NCI-H446 treated with DMSO at 0.1 percent for 48 hours (cell line): ENCODE measurements around the gene TNNC2.
"Not testable (repeated sequence)": the region's sequence is repeated elsewhere in the genome, so short reads cannot be mapped to it uniquely, and the experiment has no call there.

ENCODE experiments used
- DNase-seq: peaks from one replicate; lab custom pipeline; 2025; lab: John Stamatoyannopoulos, UW

The TNNC2 gene

DNA sequence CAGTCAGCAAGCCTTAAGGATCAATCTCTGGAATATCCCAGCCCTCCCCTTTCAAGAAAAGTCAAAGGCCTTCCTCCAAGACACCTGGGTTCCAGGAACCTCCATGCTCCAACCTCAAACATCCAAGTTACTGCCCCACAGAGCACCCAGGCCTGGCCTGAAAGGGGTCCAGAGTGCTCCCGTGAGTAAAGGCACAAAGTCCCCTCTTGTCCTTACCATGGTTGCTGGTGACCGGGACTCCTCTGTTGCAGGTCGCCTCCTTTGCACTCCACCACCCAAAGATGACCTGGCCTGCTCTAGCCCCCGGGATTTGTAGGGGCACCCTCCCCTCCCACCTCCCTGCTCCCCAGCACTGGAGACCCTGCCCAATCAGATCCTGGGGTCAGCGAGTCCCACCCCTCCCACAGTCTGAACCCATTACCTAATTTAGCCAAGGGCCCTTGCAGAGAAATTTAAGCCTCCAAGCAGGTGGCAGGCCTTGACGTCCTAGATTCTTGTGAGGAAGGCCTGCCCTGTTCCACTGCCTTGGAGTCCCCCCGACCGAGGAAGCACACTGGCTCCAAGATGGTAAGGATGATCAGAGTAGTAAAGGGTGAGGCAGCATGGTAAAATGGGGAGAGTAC lies at the start of gene TNNC2:
Gene TNNC2 (minus strand): TSS at position 283 of the 623 bp plus-strand sequence. CDS start 64 bp downstream, at position 219.
- DNase-seq = no peak

DNA sequence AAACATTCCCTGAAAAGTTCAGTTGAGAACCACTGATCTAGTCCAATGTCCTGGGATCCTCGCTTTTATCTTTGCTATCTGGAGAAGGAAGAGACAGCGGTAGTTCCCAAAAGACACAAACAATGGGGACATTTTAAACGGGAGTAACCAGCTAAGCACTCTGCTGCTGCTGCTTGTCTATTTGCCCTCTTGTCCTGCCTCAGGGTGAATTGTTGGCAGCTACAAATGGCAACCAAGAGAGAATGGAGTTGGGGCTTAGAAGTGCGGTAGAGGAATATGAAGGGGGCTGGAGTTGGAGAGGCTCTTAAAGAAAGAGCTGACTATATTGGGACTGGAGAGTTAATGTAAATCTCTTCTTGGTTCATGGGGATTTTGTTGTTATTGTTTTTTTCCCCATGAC lies 47.5 kb upstream of the TNNC2 start:
- DNase-seq = no peak

DNA sequence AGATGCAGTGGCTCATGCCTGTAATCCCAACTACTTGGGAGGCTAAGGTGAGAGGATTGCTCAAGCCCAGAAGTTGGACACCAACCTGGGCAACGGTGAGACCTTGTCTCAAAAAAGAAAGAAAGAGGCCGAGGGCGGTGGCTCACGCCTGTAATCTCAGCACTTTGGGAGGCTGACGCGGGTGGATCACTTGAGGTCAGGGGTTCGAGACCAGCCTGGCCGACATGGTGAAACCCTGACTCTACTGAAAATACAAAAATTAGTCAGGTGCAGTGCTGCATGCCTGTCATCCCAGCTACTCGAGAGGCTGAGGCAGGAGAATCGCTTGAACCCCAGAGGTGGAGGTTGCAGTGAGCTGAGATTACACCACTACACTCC lies 47.0 kb upstream of the TNNC2 start:
- DNase-seq = not testable (repeated sequence)

DNA sequence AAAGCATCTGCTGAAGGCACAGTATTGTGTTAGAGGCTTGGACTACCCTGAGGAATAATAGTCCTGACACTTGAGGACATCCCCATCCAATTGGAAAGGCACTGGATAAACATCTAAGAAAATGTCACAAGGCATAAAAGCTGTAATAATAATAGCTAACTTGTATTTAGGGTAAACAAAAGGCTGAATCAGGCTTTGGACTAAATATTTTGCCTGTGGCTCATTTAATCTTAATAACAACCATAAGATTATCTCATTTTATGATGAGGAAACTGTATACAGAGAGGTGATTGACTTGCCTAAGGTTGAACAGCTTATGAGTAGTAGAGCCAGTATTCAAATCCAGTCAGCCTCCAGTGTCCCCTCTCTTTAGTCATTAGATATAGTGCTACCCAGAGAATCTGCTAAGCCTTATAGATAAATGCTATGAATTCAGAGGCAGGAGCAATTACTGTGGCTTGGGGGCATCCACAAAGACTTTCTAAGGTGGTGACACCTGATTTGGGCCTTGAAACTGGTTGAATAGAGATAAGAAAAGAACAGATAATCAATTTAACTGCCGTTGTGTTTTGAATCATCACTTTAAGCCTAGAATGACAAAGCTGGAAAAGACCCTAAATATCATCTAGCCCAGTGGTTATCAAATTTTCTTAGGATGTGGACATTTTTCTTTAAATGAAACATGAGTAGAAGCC lies 46.4 kb upstream of the TNNC2 start:
- DNase-seq = no peak

DNA sequence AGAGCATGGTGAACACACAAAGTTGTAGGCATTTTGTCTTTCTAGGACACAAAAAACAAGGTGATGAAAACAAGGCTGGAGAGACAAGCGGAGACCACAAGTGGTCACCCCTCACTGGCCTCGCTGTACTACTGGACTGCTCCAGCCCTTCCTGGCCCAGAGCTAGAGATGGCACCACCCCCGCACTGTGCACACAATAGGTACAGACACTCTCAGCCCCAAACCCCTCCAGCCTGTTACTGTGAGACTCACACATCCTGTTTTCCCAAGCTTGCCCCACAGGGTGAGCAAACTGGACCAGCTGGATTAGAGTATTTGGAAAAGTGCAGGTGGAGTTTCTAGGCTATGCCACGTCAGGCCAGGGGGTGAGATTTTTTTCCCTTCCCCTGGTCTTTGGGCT lies 45.5 kb upstream of the TNNC2 start:
- no peak for DNase-seq

DNA sequence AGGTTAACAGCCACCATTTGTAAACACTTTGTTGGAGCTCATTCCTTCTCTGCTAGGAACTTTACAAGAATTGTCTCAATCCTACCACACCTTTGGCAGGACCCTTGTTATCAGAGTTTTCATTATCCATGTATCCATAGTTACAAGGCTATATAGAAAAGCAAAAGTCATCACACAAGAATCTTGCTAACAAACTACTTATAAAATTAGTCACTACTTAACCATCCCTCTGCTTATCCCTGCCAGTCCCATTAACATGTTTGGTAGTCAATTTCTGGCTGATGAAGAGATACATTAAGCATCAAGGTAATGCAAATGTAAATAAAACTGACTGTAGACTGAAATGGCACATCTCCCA lies 40.7 kb upstream of the TNNC2 start:
- DNase-seq = no peak

DNA sequence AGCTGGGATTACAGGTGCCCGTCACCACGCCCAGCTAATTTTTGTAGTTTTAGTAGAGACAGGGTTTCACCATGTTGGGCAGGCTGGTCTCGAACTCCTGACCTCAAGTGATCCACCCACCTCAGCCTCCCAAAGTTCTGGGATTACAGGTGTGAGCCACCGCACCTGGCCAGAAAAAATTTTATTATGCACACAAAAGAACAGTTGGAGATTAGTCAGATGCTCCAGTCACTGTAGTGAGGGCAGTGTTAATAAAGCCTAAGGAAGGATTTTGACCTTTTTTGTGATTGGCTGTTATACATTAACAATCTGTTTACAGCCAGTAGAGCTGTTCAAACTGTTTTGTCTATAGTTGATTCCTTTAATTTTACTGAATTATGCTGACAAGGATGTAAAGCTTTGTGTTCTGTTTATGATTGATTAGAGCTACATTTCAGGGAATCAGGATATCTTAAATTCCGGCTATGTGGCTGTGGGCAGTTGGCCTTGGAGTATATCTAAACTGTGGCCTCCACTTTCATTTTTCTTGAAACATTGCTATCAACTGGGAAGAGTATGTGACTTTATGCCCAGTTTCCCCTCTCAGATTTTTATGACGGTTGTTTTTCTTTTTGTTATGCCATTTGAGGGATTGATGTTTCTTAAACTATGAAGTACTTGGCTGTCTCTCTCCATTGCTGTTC lies 40.2 kb upstream of the TNNC2 start:
- no peak for DNase-seq

DNA sequence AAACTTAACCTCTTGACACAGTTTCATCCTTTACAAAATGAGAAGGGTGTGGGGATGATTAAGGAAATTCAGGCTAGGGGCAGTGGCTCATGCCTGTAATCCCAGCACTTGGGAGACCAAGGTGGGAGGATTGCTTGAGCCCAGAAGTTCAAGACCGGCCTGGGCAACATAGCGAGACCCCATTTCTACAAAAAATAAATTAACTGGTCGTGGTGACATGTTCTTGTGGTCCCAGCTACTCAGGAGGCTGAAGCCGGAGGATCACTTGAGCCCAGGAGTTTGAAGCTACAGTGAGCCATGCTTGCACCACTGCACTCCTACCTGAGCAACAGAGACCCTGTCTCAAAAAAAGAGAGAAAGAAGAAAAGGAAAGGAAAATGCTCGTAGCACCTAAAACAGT lies 39.3 kb upstream of the TNNC2 start:
- no peak for DNase-seq

DNA sequence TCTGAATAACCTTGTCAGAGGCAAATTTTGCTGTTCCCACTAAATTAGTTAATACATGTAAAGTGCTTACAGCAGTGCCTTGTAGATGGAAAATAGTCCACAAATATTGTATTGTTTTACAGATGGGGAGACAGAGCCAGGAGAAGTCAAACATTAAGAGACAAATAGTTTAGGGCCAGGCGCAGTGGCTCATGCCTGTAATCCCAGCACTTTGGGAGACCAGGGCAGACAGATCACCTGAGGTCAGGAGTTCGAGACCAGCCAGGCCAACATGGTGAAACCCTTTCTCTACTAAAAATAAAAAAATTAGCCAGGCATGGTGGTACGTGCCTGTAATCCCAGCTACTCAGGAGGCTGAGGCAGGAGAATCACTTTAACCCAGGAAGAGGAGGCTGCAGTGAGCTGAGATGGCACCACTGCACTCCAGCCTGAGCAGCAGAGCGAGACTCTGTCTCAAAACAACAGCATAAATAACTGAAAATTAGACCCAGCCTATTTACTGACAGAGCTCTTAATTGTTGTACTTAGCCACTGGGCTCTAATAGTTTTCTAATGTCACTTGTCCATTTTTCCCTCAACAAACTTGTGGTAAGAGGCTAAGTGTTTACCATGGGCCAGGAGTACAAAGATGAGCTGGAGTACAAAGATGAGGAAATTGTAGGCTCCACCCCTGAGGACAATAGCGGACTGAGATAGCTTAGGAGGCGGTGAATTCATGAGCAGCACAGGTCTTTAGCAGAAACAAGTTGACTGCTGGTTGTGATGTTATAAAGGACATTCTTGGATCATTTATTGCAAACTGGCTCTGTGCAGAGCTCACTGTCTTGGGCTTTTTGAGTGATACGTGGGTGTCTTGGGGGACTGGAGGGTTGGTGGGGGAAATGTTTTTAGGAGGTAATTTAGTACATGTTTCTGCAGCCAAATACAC lies 36.7 kb upstream of the TNNC2 start:
- no peak for DNase-seq

DNA sequence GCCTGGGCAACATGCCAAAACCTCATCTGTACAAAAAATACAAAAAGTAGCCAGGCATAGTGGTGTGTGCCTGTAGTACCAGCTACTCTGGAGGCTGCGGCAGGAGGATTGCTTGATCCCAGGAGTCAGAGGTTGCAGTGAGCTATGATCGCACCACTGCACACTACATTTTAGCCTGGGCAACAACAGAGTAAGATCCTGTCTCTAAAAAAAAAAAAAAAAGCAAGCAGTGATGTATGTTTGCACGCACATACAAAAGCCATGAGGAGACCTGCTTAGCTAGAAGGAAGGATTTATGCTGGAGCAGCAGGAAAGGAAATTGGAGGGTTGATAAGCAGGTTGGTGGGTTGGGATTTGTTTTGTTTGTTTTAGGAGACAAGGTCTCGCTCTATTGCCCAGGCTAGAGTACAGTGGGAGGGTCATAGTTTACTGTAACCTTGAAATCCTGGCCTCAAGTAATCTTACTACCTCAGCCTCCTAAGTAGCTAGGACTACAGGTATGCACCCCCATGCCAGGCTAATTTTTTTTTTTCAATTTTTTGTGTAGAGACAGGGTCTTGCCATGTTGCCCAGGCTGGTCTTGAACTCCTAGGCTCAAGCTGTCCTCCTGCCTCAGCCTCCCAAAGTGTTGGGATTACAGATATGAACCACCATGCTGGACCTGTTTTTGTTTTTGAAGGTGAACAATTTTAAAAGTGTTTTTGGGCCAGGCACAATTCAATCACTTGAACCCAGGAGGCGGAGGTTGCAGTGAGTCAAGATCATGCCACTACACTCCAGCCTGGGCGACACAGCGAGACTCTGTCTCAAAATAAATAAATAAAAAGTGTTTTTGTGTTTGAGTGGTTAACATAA lies 34.3 kb upstream of the TNNC2 start:
- no peak for DNase-seq

DNA sequence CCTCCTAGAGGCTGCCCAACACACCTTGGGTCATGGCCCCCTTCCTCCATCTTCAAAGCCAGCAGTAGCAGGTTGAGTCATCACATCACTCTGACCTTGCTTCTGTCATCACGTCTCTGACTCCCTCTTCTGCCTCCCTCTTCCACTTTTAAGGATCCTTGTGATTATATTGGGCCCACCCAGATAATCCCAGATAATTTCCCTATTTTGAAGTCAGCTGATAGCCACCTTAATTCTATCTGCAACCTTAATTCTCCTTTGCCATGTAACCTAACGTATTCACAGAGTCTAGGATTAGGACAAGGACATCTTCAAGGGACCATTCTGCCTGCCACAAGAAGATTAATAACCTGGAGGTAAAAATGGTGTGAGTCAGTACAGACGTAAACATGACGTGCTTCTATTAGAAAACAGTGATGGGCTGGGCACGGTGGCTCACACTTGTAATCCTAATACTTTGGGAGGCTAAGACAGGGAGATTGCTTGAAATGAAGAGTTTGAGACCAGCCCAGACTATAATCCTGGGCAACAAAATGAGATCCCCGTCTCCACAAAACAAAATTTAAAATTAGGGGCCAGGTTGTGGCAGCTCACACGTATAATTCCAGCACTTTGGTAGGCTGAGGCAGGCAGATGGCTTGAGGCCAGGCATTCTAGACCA lies 33.6 kb upstream of the TNNC2 start:
- no peak for DNase-seq

DNA sequence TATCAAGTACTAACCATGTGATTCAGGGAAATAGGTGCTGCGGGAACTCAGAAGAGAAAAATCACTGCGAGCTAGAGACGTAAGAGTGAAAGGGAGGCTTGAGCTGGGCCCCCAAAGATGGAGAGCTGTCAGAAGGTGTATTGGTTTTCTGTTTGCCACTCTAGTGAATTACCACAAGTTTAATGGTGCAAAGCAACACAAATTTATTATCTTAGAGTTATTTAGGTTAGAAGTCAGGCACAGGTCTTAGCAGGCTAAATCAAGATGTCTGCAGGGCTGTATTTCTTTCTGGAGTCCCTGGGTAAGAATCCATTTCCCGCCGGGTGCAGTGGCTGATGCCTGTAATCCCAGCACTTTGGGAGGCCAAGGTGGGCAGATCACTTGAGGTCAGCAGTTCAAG lies 32.8 kb upstream of the TNNC2 start:
- DNase-seq = no peak

DNA sequence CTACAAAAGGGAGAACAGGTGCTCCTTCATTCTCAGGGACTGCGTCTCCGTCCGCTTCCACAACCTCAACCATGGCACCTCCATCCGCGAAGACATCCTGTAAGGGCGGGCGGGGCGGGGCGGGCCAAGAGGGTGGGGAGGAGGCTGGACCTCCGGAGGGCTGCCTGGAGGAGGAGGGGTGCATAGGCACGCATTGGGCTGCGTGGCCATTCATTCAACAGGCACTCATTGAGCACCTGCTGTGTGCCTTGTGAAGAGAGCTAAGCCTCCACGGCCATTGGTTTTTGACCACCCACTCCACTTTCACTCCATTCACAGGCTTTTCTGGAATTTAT lies 30.7 kb upstream of the TNNC2 start:
- DNase-seq = peak; percentile 39

DNA sequence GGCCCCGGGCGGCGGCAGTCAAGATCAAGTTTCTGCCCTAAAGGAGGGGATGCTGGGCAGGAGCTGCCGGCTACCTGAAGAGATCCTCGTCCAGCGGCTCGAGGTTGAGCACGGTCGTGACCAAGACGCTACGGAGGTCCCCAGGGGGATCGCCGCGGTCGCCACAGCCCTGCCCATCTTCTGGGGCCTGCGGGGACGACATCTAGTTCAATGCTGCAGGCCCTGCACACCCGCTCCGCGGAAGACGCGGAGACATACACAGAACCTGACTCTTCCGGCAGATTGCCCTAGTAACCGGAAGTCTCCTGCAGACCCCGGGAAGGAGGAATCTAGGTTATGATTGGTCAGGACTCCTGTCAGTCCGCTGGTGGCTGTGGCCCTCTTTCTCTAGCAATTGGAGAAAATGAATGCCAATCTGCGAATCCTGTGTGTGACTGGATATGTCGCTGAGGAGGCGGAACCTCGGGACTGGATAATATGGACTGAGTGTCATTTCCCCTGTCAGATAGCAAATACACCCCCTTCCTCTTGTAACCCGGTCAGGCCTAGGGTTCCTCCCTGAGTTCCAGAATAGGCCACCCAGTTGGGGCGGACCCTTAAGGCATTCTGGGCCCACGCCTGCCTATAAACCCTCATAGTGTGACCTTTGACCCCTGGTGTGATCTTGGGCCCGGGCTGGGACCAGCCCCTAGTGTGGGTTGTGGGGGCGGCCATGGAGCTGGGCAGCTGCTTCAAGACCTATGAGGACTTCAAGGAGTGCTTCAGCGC lies 30.2 kb upstream of the TNNC2 start, which contains the start of the genes ACOT8 and ZSWIM3:
Gene ACOT8 (minus strand): TSS at position 279 of the 768 bp plus-strand sequence. CDS start 77 bp downstream, at position 202.
Gene ZSWIM3 (plus strand): TSS at position 501 of the 768 bp plus-strand sequence. CDS start 212 bp downstream, at position 713.
- peak; percentile 99 for DNase-seq

DNA sequence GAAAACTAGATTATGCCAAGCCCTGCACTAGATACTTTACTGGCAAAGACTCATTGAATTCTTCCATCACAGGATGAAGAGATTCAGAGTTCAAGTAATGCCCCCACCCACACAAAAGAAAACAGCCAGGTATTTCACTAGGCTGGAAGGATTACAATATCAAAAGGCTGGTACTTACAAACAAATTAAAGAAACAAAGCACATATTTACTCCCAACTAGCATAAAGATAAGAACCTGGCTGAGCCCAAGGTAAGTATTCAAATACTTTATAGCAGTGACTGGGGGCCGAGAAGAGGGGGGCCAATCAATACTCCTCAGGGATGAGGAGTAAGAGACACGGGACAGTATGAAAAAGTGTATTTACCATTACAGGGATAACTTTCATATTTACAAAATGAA lies 26.4 kb upstream of the TNNC2 start:
- DNase-seq = no peak

DNA sequence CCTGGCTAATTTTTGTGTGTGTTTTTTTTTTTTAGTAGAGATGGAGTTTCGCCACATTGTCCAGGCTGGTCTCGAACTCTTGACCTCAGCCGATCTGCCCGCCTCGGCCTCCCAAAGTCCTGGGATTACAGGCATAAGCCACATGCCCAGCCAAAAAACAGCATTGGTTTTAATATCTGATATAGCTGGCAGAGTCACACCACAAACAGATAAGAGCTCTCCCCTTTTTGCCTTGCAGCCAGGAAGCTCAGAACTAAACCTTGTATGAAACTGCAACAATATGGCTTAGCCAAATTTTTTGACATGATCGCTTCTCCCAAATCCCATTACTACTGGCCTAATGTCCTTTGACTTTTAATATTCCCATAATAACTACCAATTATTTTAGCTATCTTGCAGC lies 25.2 kb upstream of the TNNC2 start:
- DNase-seq = no peak

DNA sequence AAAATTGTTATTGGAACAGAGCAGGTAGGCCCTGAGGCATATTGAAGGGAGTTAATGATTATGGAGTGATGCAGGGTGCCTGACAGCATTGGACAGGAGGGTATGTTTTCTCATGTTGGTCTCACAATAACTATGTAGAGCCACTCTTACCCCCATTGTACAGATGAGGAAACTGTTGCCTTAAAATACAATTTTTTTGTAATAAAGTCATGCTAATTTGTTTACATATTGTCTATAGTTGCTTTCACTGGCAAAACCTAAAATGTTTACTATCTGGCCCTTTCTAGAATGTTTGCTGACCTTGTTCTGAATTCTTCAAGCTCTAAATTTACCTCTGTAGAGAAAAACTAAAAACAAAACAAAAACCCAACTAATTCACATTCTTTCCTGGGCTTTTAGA lies 24.4 kb upstream of the TNNC2 start:
- DNase-seq = no peak

DNA sequence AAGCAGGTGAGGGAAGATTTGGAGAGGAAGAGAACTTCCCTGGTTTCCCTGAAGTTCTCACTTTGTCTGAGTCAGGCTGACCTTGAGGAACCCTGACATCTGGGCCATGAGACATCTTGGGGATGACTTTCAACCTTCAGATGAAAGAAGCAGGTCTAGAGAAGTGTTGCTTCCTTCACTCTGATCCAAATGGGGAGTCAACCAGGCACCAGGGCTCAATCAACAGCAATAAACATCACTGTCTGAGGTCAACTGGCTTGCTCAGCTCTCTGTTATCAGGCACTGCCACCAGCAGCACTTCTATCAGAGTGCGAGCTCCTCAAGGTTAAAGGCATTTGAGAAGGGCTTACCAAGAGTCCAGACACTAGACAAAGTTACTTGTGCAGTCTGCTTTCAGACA lies 23.8 kb upstream of the TNNC2 start:
- no peak for DNase-seq

DNA sequence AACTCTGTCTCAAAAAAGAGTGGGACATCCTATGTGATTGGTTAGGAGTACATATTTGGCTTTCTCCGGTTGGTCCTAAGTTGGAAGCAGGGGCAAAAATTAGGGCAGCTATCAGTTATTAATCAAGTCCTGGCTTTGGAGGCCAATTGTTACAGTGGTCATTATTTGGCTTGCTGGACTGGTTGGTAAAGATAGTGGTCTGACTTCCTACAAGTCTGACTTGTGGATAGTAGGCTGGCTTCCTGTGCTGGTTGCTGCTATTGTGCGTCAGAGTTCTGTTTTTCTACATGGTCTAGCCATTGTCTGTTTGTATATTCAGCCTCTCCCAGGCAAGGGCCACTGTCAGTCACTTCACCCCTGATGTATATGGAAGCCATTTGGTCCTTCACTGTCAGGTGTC lies 23.1 kb upstream of the TNNC2 start:
- no peak for DNase-seq

DNA sequence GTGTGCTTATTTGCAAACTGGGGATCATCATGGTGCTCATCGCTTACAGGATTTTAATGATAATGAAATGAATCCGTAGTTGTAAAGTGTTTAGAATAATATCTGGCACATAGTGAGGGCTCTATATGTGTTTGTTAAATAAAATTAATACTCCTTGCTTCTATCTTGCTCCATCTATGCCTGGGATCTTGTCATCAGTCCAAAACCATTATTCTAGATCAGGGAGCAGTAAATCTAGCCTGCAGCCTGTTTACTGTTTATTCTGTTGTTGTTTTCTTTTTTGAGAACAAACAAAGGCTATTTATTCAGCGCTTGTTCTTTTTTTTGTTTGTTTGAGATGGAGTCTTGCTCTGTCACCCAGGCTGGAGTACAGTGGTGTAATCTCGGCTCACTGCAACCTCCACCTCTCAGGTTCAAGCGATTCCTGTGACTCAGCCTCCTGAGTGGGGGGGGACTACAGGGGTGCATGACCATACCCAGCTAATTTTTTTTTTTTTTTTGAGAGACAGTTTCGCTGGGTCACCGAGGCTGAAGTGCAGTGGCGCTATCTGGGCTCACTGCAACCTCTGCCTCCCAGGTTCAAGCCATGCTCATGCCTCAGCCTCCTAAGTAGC lies 22.0 kb upstream of the TNNC2 start:
- no peak for DNase-seq
